ENCODE data around the gene ALG6. TPM values are rescaled to one million over a fixed set of nuclear protein-coding genes. Genes with fewer than 3 reads are reported as not detected.
A peak's percentile ranks its signal among the peaks of the same experiment; 100 is the strongest.
"Not testable (repeated sequence)": the region's sequence is repeated elsewhere in the genome, so short reads cannot be mapped to it uniquely, and the experiment has no call there.

ALG6 gene
- total and polyA plus RNA-seq, 8 donors, result 11.8 to 27.3 (median 23.1) TPM

GRCh38 chr1:63461661-63462230 is 94.3 kb downstream of the ALG6 start:
- Histone ChIP-seq H3K9me3 (peaks cover 3 to 10% of the 10 kb centered on the region in 2 donors), H3K4me3 (no peak overlapping the region), H3K27me3 (no peaks in the 10 kb centered on the region), H3K27ac (no peak overlapping the region), H3K36me3 (no peaks in the 10 kb centered on the region), H3K4me1 (peaks cover 0 to 8% of the 10 kb centered on the region in 2 donors)
- intact Hi-C loops (cut with DNase I), result no loop called here
- ATAC-seq (no peak), DNase-seq (no peak)
- TF ChIP-seq CTCF (IDR thresholded peaks at IDR 0.05), result no peak

- H3K9me3 ChIP-seq, result peaks cover 3 to 10% of the 10 kb centered on the region in 2 donors
- no peaks in the 10 kb centered on the region for H3K27me3 ChIP-seq
- TF ChIP-seq CTCF (IDR thresholded peaks at IDR 0.05), result no peak
- DNase-seq (no peak), ATAC-seq (peak; percentile 21)
- H3K4me1 ChIP-seq, result peaks cover 0 to 8% of the 10 kb centered on the region in 2 donors
- intact Hi-C loops (cut with DNase I), result no loop called here
- H3K4me3 ChIP-seq, result no peak overlapping the region
- H3K27ac ChIP-seq, result peak overlapping the region in 1 of 2 donors; percentile 65
- no peaks in the 10 kb centered on the region for H3K36me3 ChIP-seq
These were observed 95.8 kb downstream of the ALG6 start for GRCh38 chr1:63463248-63463647.

GRCh38 chr1:63466181-63466580 is 98.8 kb downstream of the ALG6 start:
- ATAC-seq (no peak), DNase-seq (no peak)
- no peak overlapping the region for H3K27ac ChIP-seq
- H3K36me3 ChIP-seq, result no peaks in the 10 kb centered on the region
- peaks cover 3 to 13% of the 10 kb centered on the region in 2 donors for H3K9me3 ChIP-seq
- peaks cover 0 to 8% of the 10 kb centered on the region in 2 donors for H3K4me1 ChIP-seq
- H3K27me3 ChIP-seq, result no peaks in the 10 kb centered on the region
- no peak for TF ChIP-seq CTCF (IDR thresholded peaks at IDR 0.05)
- intact Hi-C loops (cut with DNase I), result no loop called here
- no peak overlapping the region for H3K4me3 ChIP-seq

- peaks cover 0 to 8% of the 10 kb centered on the region in 2 donors for H3K4me1 ChIP-seq
- DNase-seq (no peak), ATAC-seq (no peak)
- H3K27ac ChIP-seq, result no peak overlapping the region
- no peak overlapping the region for H3K4me3 ChIP-seq
- H3K36me3 ChIP-seq, result no peaks in the 10 kb centered on the region
- H3K9me3 ChIP-seq, result peaks cover under 1 to 8% of the 10 kb centered on the region in 2 donors
- no peaks in the 10 kb centered on the region for H3K27me3 ChIP-seq
- no peak for TF ChIP-seq CTCF (IDR thresholded peaks at IDR 0.05)
- intact Hi-C loops (cut with DNase I), result no loop called here
These were observed 99.3 kb downstream of the ALG6 start for GRCh38 chr1:63466759-63467158.

GRCh38 chr1:63468683-63469082 is 101.3 kb downstream of the ALG6 start:
- ATAC-seq; H3K27ac ChIP-seq; DNase-seq; H3K4me3 ChIP-seq; H3K9me3 ChIP-seq; H3K36me3 ChIP-seq; intact Hi-C loops (cut with DNase I); H3K4me1 ChIP-seq; H3K27me3 ChIP-seq: not testable (repeated sequence)

- no peaks in the 10 kb centered on the region for H3K9me3 ChIP-seq
- intact Hi-C loops (cut with DNase I), result no loop called here
- H3K4me1 ChIP-seq, result no peaks in the 10 kb centered on the region
- no peak for ATAC-seq
- no peaks in the 10 kb centered on the region for H3K27me3 ChIP-seq
- no peak for TF ChIP-seq CTCF (IDR thresholded peaks at IDR 0.05)
- no peak overlapping the region for H3K4me3 ChIP-seq
- H3K27ac ChIP-seq, result no peak overlapping the region
- no peaks in the 10 kb centered on the region for H3K36me3 ChIP-seq
- DNase-seq, result no peak
These were observed 108.3 kb downstream of the ALG6 start for GRCh38 chr1:63475761-63476160.

All from left lung (tissue), 10 donors.